HEK293 (cell line): ENCODE measurements around the gene BAHD1.

Experiments used
- CTCF ChIP-seq: fragments of 450-650 bp; formaldehyde crosslinking; IDR thresholded peaks from 2 replicates; pipeline ENCODE4 v1.5.1; 2016; ENCODE audit warnings: missing biosample characterization, missing genetic modification characterization
- GLI4 ChIP-seq: fragments of 450-650 bp; formaldehyde crosslinking; IDR thresholded peaks from 2 replicates; pipeline ENCODE4 v1.5.1; 2016; ENCODE audit warnings: missing biosample characterization, missing genetic modification characterization
- GLIS2 ChIP-seq: fragments of 450-650 bp; formaldehyde crosslinking; IDR thresholded peaks from 2 replicates; pipeline ENCODE4 v1.5.1; 2016; ENCODE audit warnings: missing biosample characterization, missing genetic modification characterization
- KLF16 ChIP-seq: fragments of 450-650 bp; formaldehyde crosslinking; IDR thresholded peaks from 2 replicates; pipeline ENCODE4 v1.5.1; 2017; ENCODE audit warnings: missing biosample characterization, missing genetic modification characterization
- KLF9 ChIP-seq: fragments of 450-650 bp; formaldehyde crosslinking; IDR thresholded peaks from 2 replicates; pipeline ENCODE4 v1.5.1; 2016; ENCODE audit warnings: missing biosample characterization, missing genetic modification characterization, low read depth
- TSHZ1 ChIP-seq: fragments of 450-650 bp; formaldehyde crosslinking; IDR thresholded peaks from 2 replicates; pipeline ENCODE4 v1.5.1; 2016; ENCODE audit warnings: missing biosample characterization, missing genetic modification characterization, borderline replicate concordance
- ZNF19 ChIP-seq: fragments of 450-650 bp; formaldehyde crosslinking; IDR thresholded peaks from 2 replicates; pipeline ENCODE4; 2016; ENCODE audit warnings: missing biosample characterization, missing genetic modification characterization, low read depth
- ZNF350 ChIP-seq: fragments of 450-650 bp; formaldehyde crosslinking; IDR thresholded peaks from 2 replicates; pipeline ENCODE4 v1.5.0; 2017; ENCODE audit warnings: missing biosample characterization, mild to moderate bottlenecking, missing genetic modification characterization
- ZNF488 ChIP-seq: fragments of 450-650 bp; formaldehyde crosslinking; IDR thresholded peaks from 2 replicates; pipeline ENCODE4 v1.5.1; 2016; ENCODE audit warnings: missing biosample characterization, missing genetic modification characterization
- ZNF548 ChIP-seq: fragments of 450-650 bp; formaldehyde crosslinking; IDR thresholded peaks from 2 replicates; pipeline ENCODE4 v1.5.1; 2016; ENCODE audit warnings: missing biosample characterization, missing genetic modification characterization
- ZNF785 ChIP-seq: fragments of 450-650 bp; formaldehyde crosslinking; IDR thresholded peaks from 2 replicates; pipeline ENCODE4 v1.5.1; 2016; ENCODE audit warnings: missing biosample characterization, missing genetic modification characterization
- ZSCAN4 ChIP-seq: fragments of 450-650 bp; formaldehyde crosslinking; IDR thresholded peaks from 2 replicates; pipeline ENCODE4 v1.5.1; 2017; ENCODE audit warnings: missing biosample characterization, missing genetic modification characterization

- TF ChIP-seq KLF9 = no peak
- TF ChIP-seq TSHZ1 (tag by site-specific recombination) = no peak
- TF ChIP-seq CTCF (tag by site-specific recombination) = no peak
- no peak for TF ChIP-seq ZNF350 (tag by site-specific recombination)
- TF ChIP-seq ZNF488 (tag by site-specific recombination) = no peak
- TF ChIP-seq ZNF548 (tag by site-specific recombination) = no peak
- no peak for TF ChIP-seq GLI4 (tag by site-specific recombination)
- TF ChIP-seq ZSCAN4 (tag by site-specific recombination) = no peak
- no peak for TF ChIP-seq ZNF785
- no peak for TF ChIP-seq ZNF19 (tag by site-specific recombination)
- no peak for TF ChIP-seq KLF16 (tag by site-specific recombination)
- TF ChIP-seq GLIS2 (tag by site-specific recombination) = no peak
Observed at GRCh38 chr15:40512440-40512839, 71.7 kb downstream of the BAHD1 start.
